Gastroesophageal sphincter (tissue), 4 donors: ENCODE data around the gene PCNX3. TPM values are rescaled to one million over a fixed set of nuclear protein-coding genes. Genes with fewer than 3 reads are reported as not detected.

Experiments
- ATAC-seq: fragments of 150-250 bp; one replicate; pipeline ENCODE4 v1.9.1; 2016; ENCODE audit warnings: mild to moderate bottlenecking, moderate library complexity
- H3K27ac ChIP-seq, 4 donors: fragments of 200-600 bp; sonication (generic) in 3 of 4; 1 replicate in 3 of 4; 2 replicates in 1 of 4; pipeline ENCODE4 v1.5.1; 2016 to 2019
- H3K27me3 ChIP-seq: fragments of 200-600 bp; sonication (generic); one replicate; pipeline ENCODE4 v1.5.1; 2019
- H3K36me3 ChIP-seq, 2 donors: fragments of 200-600 bp; sonication (generic); one replicate each; pipeline ENCODE4 v1.5.1; 2019; ENCODE audit warnings: control low read depth in 1 of 2
- H3K4me1 ChIP-seq, 3 donors: fragments of 200-600 bp; sonication (generic); 1 replicate in 2 of 3; 2 replicates in 1 of 3; pipeline ENCODE4 v1.5.1; 2016 to 2019; ENCODE audit warnings: control low read depth in 2 of 3
- H3K4me3 ChIP-seq, 2 donors: fragments of 200-600 bp; sonication (generic); one replicate each; pipeline ENCODE4 v1.5.1; 2019; ENCODE audit warnings: mild to moderate bottlenecking in 1 of 2, moderate library complexity in 1 of 2
- H3K9me3 ChIP-seq, 3 donors: fragments of 200-600 bp; sonication (generic); one replicate each; pipeline ENCODE4 v1.5.1; 2017 to 2019; ENCODE audit warnings: control low read depth in 2 of 3
- EP300 ChIP-seq: sonication (generic); formaldehyde crosslinking; IDR thresholded peaks from one replicate; pipeline ENCODE4 v1.6.1; 2017; ENCODE audit warnings: antibody characterized with exemption, mild to moderate bottlenecking
- POLR2A ChIP-seq, 2 donors: fragments of 450-650 bp; IDR thresholded peaks; one replicate each; pipeline ENCODE4 v1.6.1; 2017; ENCODE audit warnings: antibody characterized with exemption in 2 of 2, mild to moderate bottlenecking in 2 of 2, moderate library complexity in 1 of 2
- POLR2AphosphoS5 ChIP-seq: sonication (generic); formaldehyde crosslinking; IDR thresholded peaks from one replicate; pipeline ENCODE4 v1.6.1; 2017; ENCODE audit warnings: antibody characterized with exemption
- WGBS, 2 donors: methylation state at CpG; one replicate each; pipeline ENCODE4 v1.1.5; 2018; ENCODE audit warnings: low coverage in 1 of 2; 5-methylcytosine and 5-hydroxymethylcytosine counted together
- total RNA-seq, 4 donors: library from RNA; depleted of rRNA; stranded (reverse); fragments of >200 nt; gene quantifications; one replicate each; pipeline ENCODE4 v1.1.0, GENCODE V29; 2016
- TF ChIP-seq, protein P1 (sequence below), 4 experiments: fragments of 200-600 bp in 2 of 4; fragments of 450-650 bp in 2 of 4; sonication (generic) in 1 of 4; IDR thresholded peaks; one replicate each; pipeline ENCODE4 v1.5.1; 2017 to 2019; ENCODE audit warnings: antibody characterized with exemption in 4 of 4, mild to moderate bottlenecking in 2 of 4, moderate library complexity in 2 of 4

The PCNX3 gene
- total RNA-seq, 4 donors from 2014 or later, result 15.9 to 40.1 (median 19.3) TPM

DNA sequence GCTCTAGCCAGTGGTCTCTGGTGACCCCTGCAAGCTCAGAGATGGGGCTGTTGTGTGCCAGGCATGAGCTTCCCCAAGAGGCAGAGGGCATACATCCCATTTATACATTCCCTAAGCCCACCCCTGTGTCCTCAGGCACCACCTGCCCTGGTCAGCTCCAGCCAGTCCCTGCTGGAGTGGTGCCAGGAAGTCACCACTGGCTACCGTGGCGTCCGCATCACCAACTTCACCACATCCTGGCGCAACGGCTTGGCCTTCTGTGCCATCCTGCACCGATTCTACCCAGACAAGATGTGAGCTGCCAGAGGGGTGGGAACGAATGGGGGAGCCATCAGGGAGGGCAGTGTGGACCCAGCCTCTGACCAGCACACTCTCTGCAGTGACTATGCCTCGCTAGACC, 31.5 kb upstream of the PCNX3 start:
- H3K27me3 ChIP-seq, result no peaks in the 10 kb centered on the region
- peaks cover 0 to 74% of the 10 kb centered on the region in 2 donors for H3K36me3 ChIP-seq
- WGBS, 2 donors, result no CpG with 5 or more reads among the region's 8 CpGs
- TF ChIP-seq, protein P1, sequence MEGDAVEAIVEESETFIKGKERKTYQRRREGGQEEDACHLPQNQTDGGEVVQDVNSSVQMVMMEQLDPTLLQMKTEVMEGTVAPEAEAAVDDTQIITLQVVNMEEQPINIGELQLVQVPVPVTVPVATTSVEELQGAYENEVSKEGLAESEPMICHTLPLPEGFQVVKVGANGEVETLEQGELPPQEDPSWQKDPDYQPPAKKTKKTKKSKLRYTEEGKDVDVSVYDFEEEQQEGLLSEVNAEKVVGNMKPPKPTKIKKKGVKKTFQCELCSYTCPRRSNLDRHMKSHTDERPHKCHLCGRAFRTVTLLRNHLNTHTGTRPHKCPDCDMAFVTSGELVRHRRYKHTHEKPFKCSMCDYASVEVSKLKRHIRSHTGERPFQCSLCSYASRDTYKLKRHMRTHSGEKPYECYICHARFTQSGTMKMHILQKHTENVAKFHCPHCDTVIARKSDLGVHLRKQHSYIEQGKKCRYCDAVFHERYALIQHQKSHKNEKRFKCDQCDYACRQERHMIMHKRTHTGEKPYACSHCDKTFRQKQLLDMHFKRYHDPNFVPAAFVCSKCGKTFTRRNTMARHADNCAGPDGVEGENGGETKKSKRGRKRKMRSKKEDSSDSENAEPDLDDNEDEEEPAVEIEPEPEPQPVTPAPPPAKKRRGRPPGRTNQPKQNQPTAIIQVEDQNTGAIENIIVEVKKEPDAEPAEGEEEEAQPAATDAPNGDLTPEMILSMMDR (IDR thresholded peaks at IDR 0.05), result no peak
- TF ChIP-seq EP300 (no peak), POLR2AphosphoS5 (no peak), POLR2A (IDR thresholded peaks at IDR 0.05) (no peak)
- peak overlapping the region in 3 of 4 donors; percentile 27 to 86 (median 80) for H3K27ac ChIP-seq
- peaks cover 0 to 91% (median 30%) of the 10 kb centered on the region in 3 donors for H3K4me1 ChIP-seq
- H3K4me3 ChIP-seq, result no peak overlapping the region
- no peaks in the 10 kb centered on the region for H3K9me3 ChIP-seq
- no peak for ATAC-seq

DNA sequence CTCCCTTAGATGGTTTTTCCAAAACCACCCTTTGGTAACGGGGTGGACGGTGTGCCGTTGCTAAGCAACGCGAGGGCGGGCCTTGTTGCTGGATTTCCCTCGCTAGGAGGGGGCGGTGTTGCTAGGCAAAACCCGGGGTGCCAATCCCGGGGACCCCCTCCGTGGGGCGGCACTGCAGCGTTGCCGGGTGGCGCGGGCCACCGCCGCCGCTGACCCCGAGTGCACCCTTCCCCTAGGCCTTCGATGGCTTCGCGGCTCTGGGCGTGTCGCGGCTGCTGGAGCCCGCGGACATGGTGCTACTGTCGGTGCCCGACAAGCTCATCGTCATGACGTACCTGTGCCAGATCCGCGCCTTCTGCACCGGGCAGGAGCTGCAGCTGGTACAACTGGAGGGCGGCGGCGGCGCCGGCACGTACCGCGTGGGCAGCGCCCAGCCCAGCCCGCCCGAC, 30.8 kb upstream of the PCNX3 start:
- Histone ChIP-seq H3K27me3 (no peaks in the 10 kb centered on the region), H3K4me1 (peaks cover 0 to 91% (median 30%) of the 10 kb centered on the region in 3 donors), H3K4me3 (no peak overlapping the region), H3K9me3 (no peaks in the 10 kb centered on the region), H3K27ac (peak overlapping the region in 3 of 4 donors; percentile 80 to 93 (median 86)), H3K36me3 (peaks cover 0 to 74% of the 10 kb centered on the region in 2 donors)
- TF ChIP-seq POLR2AphosphoS5 (no peak), POLR2A (IDR thresholded peaks at IDR 0.05) (no peak), EP300 (no peak)
- TF ChIP-seq, protein P1 (IDR thresholded peaks at IDR 0.05), result no peak
- WGBS, 2 donors, result 55 to 67% methylated on average over 7 to 9 of the region's 46 CpGs
- ATAC-seq, result no peak

DNA sequence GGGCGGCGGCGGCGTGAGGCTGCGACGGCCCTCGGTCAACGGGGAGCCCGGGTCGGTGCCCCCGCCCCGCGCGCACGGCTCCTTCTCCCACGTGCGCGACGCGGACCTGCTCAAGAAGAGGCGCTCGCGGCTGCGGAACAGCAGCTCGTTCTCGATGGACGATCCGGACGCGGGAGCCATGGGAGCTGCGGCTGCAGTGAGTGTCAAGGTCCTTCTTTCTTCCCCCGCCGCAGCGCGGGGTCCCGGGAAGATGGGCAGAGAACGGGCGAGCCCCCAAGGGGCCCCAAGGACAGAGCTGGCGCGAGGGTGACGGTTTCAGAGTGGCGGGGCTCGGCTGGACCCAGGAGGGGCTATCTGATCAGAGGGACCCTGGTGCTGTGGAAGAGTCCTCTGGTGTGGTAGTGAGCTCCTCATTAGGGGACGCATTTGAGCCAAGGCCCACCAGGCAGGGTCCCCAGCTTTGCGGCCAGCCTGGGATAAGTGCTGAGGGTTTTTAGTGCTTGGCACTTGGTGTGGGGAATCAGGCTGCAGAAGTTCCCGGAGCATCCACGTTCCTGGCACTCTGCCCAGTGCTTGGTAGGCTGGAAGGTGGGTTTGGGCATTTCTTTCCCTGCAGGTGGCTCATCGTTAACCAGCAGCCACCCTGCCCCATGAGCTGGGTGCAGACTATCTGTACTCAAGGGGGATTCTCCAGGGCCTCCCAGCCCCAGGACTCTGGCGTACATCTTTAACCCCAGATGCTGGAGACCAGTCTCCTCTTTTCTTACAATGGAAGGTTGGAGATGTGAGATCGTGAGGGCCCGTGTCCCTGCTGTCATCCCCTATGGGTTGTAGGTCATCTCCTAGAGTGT, 30.0 kb upstream of the PCNX3 start:
- whole genome bisulfite sequencing, 2 donors, result no CpG with 5 or more reads among the region's 51 CpGs
- no peaks in the 10 kb centered on the region for H3K27me3 ChIP-seq
- H3K4me1 ChIP-seq, result peaks cover 0 to 91% (median 30%) of the 10 kb centered on the region in 3 donors
- ATAC-seq, result no peak
- peaks cover 0 to 74% of the 10 kb centered on the region in 2 donors for H3K36me3 ChIP-seq
- H3K4me3 ChIP-seq, result no peak overlapping the region
- H3K9me3 ChIP-seq, result no peaks in the 10 kb centered on the region
- H3K27ac ChIP-seq, result peak overlapping the region in 3 of 4 donors; percentile 80 to 93 (median 86)
- TF ChIP-seq POLR2A (IDR thresholded peaks at IDR 0.05) (no peak), EP300 (no peak), POLR2AphosphoS5 (no peak)
- TF ChIP-seq, protein P1 (IDR thresholded peaks at IDR 0.05), result no peak

DNA sequence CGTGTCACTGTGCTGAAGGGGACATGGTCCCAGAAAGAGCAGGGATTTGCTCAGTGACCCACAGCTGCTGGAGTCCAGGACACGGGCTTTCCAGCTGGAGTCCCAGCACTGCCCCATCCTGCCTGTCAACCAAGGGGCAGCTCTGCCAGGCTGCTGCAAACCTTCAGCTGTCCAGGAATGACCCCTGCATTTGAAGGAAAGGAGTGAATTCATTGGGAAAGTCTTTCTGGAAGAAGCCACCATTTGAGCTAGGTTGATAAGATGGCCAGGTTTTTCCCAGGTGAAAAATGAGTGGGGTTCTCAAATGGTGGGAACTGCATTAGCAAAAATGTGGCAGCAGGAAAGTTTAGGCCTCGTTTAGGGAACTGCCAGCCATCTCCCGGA, 29.3 kb upstream of the PCNX3 start:
- WGBS, 2 donors, result 28% methylated on average over 2 of the region's 4 CpGs; no CpG with 5 or more reads in 1 of the 2 donors
- Histone ChIP-seq H3K4me3 (no peak overlapping the region), H3K4me1 (peaks cover 0 to 89% (median 30%) of the 10 kb centered on the region in 3 donors)

More for the DNA sequence above, 29.3 kb upstream of the PCNX3 start:
- Histone ChIP-seq H3K27ac (peak overlapping the region in 3 of 4 donors; percentile 80 to 93 (median 86)), H3K9me3 (no peaks in the 10 kb centered on the region), H3K27me3 (no peaks in the 10 kb centered on the region), H3K36me3 (peaks cover 0 to 74% of the 10 kb centered on the region in 2 donors)
- no peak for ATAC-seq
- TF ChIP-seq, protein P1 (IDR thresholded peaks at IDR 0.05), result no peak
- TF ChIP-seq POLR2A (IDR thresholded peaks at IDR 0.05), result no peak
